Bronchial epithelial cell (primary cell): ENCODE results near the gene ARSG. TPM values are rescaled to one million over a fixed set of nuclear protein-coding genes. Genes with fewer than 3 reads are reported as not detected.

Experiments
- DNase-seq: peaks from one replicate; pipeline ENCODE4 v3.0.0-alpha.2; 2010; ENCODE audit warnings: low read depth
- FAIRE-seq: peaks from 2 replicates; lab custom pipeline; 2011; peaks lifted over from hg19 to GRCh38; lab: Jason Lieb, UNC
- H3K27me3 ChIP-seq: 2 replicates; pipeline ENCODE4 v1.5.1; 2011; ENCODE audit warnings: low read length; ENCODE audit not compliant: control insufficient read depth, insufficient read depth
- H3K36me3 ChIP-seq: 2 replicates; pipeline ENCODE4 v1.5.1; 2011; ENCODE audit warnings: low read length; ENCODE audit not compliant: control insufficient read depth, insufficient read depth
- H3K4me3 ChIP-seq: 2 replicates; pipeline ENCODE4 v1.5.1; 2011; ENCODE audit warnings: mild to moderate bottlenecking, low read depth, low read length, control low read depth
- total RNA-seq: library from RNA; depleted of rRNA; stranded (reverse); fragments of >200 nt; gene quantifications from 2 replicates; pipeline ENCODE4 v1.2.1, GENCODE V29; 2014
- TF ChIP-seq, protein P1 (sequence below): IDR thresholded peaks from 2 replicates; pipeline ENCODE4 v1.5.1; 2011; ENCODE audit warnings: mild to moderate bottlenecking, moderate library complexity, low read length, control low read depth, inconsistent platforms; ENCODE audit not compliant: insufficient read depth, severe bottlenecking

Gene ARSG
- total RNA-seq, 1 donor from 2014 or later = 0.79 TPM

DNA sequence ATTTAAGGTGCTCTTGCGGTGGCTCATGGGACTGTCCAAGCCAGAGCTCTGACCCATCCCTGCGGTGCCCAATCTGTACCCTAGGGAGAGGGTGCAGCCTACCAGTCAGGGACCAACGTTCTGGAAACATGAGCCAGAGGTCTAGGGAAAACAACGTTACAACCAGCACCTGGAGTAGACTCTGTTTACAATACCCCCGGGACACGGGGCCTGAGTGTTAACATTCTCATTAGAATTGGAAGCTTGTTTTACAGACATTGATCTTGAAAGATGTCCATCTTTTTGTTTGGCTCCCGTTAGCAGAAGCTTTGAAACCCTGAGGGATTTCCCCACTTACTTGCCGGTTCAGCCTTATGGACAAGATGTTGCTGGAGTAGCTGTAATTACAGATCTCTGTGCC is 159.1 kb downstream of the ARSG start:
- H3K27me3 ChIP-seq = no peaks in the 10 kb centered on the region
- peaks cover 14% of the 10 kb centered on the region for H3K36me3 ChIP-seq
- TF ChIP-seq, protein P1, sequence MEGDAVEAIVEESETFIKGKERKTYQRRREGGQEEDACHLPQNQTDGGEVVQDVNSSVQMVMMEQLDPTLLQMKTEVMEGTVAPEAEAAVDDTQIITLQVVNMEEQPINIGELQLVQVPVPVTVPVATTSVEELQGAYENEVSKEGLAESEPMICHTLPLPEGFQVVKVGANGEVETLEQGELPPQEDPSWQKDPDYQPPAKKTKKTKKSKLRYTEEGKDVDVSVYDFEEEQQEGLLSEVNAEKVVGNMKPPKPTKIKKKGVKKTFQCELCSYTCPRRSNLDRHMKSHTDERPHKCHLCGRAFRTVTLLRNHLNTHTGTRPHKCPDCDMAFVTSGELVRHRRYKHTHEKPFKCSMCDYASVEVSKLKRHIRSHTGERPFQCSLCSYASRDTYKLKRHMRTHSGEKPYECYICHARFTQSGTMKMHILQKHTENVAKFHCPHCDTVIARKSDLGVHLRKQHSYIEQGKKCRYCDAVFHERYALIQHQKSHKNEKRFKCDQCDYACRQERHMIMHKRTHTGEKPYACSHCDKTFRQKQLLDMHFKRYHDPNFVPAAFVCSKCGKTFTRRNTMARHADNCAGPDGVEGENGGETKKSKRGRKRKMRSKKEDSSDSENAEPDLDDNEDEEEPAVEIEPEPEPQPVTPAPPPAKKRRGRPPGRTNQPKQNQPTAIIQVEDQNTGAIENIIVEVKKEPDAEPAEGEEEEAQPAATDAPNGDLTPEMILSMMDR = no peak
- H3K4me3 ChIP-seq = no peak overlapping the region
- DNase-seq = no peak
- no peak for FAIRE-seq

DNA sequence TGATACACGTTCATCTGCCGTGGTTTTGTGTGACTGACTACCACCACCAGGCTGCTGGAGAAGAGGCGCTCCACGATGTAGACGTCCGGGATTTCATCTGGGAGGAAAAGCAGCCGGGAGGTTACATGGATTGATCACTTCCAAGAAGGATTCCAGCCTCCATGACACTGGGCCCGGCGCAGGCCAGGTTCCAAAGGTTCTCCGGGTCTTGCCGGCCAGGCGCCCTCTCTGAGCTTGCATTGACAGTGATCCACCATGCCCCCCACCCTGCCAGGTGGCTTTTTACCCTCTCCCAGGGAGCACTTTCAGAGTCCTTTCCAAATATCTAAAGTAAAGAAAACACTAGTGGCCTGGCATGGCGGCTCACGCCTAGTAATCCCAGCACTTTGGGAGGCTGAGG is 159.5 kb downstream of the ARSG start:
- DNase-seq (no peak), FAIRE-seq (no peak)
- H3K4me3 ChIP-seq = no peak overlapping the region
- peaks cover 14% of the 10 kb centered on the region for H3K36me3 ChIP-seq
- no peaks in the 10 kb centered on the region for H3K27me3 ChIP-seq
- TF ChIP-seq, protein P1 = no peak

DNA sequence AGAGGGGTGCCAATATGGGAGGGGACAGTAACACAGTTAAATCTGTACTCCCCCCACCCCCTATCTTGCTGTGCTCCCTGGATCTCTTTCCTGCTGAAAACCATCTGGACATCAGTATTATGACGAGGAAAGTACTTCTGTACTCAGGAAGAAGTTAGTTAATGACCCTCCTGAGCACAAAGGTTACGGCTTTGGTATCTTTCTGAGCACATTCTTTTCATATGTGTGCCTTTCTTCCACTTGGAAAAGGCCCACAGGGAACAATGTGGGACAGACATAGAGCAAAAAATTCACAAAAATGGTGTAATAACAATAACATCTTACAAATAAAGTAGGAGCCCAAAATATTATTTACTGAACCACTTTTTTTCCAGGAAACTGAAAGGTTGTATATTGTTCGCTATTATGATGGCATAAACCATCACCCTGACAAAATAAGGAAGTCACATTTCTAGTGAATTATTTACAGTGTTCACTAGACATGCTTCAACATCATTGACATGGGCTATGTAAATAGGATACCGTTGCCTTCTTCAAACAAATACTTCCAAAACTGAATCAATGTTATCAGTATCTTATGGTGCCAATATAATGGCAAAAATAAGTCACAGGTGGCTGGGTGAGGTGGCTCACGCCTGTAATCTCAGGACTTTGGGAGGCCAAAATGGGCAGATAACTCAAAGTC is 160.5 kb downstream of the ARSG start:
- H3K4me3 ChIP-seq = no peak overlapping the region
- DNase-seq = no peak
- TF ChIP-seq, protein P1 = no peak
- FAIRE-seq = no peak
- H3K27me3 ChIP-seq = no peaks in the 10 kb centered on the region
- peaks cover 12% of the 10 kb centered on the region for H3K36me3 ChIP-seq

DNA sequence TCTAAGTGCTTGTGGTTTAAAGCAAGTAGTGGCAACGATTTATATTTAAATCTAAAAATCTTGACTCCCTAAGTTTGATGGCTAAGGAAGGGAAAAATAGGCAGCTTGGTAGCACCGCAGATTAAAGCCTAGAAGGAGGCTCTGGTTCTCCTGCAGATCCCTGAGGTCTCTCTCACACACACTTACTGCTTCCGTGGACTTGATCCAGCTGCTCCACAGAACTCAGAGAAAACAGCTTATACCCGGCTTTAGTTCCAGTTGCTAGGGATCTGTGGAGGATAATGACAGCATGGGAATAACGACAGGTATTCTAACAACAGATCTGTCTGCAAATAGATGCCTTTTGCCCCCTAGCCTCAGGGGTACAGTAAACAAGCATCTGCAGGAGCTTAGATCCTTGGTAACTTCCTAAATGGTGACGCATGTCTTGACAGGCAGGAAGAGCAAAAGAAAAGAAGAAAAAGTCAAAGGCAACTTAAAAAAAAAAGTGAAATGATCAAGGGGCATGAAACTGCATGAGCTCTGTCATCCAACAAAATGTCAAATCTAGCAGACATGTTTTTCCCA is 161.5 kb downstream of the ARSG start:
- FAIRE-seq = no peak
- Histone ChIP-seq H3K4me3 (no peak overlapping the region), H3K36me3 (peaks cover 12% of the 10 kb centered on the region), H3K27me3 (no peaks in the 10 kb centered on the region)
- TF ChIP-seq, protein P1 = no peak
- peak; percentile 39 for DNase-seq

DNA sequence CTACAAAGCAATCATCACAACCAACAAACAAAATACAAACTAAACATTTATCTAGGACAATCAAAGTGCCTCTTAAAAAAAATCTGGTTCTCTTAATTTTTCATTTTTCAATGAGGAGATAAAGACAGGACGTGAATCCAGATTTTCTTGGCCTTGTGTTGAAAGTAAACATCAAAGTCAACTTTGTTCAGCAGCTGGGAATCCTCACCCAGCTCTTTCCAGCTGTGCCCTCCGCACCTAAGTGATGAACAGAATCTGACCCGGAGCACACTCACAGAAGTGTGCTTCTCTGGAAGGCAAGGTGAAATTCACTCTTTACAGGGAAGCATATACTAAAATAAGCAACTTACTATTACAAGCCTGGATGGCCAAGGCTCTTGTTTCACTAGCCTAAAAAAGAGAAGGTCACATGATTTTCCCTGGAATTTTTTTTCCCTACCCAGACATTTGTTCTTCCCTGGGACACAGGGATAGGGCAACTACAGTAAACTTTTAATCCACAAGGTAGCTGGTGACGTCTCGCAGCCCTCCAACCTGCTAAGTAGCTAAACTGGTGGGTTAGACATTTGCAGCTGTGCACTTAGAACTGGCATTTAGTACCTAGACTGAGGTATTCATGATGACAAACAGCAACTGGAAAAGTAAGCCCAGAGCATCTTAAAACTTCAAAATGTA is 162.8 kb downstream of the ARSG start:
- DNase-seq = no peak
- TF ChIP-seq, protein P1 = no peak

More for the DNA sequence above, 162.8 kb downstream of the ARSG start:
- H3K27me3 ChIP-seq = no peaks in the 10 kb centered on the region
- no peak overlapping the region for H3K4me3 ChIP-seq
- H3K36me3 ChIP-seq = peaks cover 6% of the 10 kb centered on the region
- FAIRE-seq = no peak
